SK-N-MC (cell line): ENCODE results near the gene RCOR3.
A peak's percentile ranks its signal among the peaks of the same experiment; 100 is the strongest.
"Not testable (repeated sequence)": the region's sequence is repeated elsewhere in the genome, so short reads cannot be mapped to it uniquely, and the experiment has no call there.

Experiments
- DNase-seq: peaks from one replicate; pipeline ENCODE4 v3.0.0-alpha.2; 2011; ENCODE audit warnings: low read depth, low spot score
- H3K27ac ChIP-seq: fragments of 200-600 bp; sonication (generic); 2 replicates; pipeline ENCODE4 v1.5.1; 2016; ENCODE audit warnings: mixed run types
- H3K36me3 ChIP-seq: fragments of 200-600 bp; sonication (generic); 2 replicates; pipeline ENCODE4 v1.6.1; 2017; ENCODE audit warnings: antibody characterized with exemption, low read length, mixed read lengths; ENCODE audit not compliant: insufficient read depth
- H3K4me3 ChIP-seq: fragments of 200-600 bp; sonication (generic); 2 replicates; pipeline ENCODE4 v1.5.1; 2016
- H3K9ac ChIP-seq: fragments of 200-600 bp; sonication (generic); 2 replicates; pipeline ENCODE4 v1.8.0; 2017; ENCODE audit warnings: mixed run types, mixed read lengths; ENCODE audit not compliant: insufficient read length
- H3K9me3 ChIP-seq: fragments of 200-600 bp; sonication (generic); 2 replicates; pipeline ENCODE4 v1.6.1; 2017; ENCODE audit warnings: low read depth, mild to moderate bottlenecking, antibody characterized with exemption, low read length, moderate library complexity, mixed read lengths
- EZH2 ChIP-seq: fragments of 200-600 bp; sonication (generic); IDR thresholded peaks from one replicate; pipeline ENCODE4 v1.6.1; 2017; ENCODE audit warnings: antibody characterized with exemption
- FOXP2 ChIP-seq: optimal IDR thresholded peaks from 2 replicates; pipeline ENCODE3; 2011; ENCODE audit warnings: mild to moderate bottlenecking, moderate library complexity; ENCODE audit not compliant: insufficient read depth; ENCODE audit errors: extremely low read length, control extremely low read depth
- POLR2AphosphoS5 ChIP-seq: IDR thresholded peaks from 2 replicates; pipeline ENCODE4 v1.6.1; 2012; ENCODE audit warnings: mild to moderate bottlenecking, low read depth, low read length, borderline replicate concordance

Gene RCOR3

GRCh38 chr1:211318576-211319280 lies 59.6 kb downstream of the RCOR3 start:
- H3K27ac ChIP-seq = no peak overlapping the region
- no peak overlapping the region for H3K9ac ChIP-seq
- H3K9me3 ChIP-seq = no peaks in the 10 kb centered on the region
- TF ChIP-seq EZH2 (no peak), FOXP2 (no peak), POLR2AphosphoS5 (no peak)
- no peak for DNase-seq
- no peak overlapping the region for H3K4me3 ChIP-seq
- H3K36me3 ChIP-seq = peaks cover 19% of the 10 kb centered on the region

- no peak overlapping the region for H3K27ac ChIP-seq
- no peak overlapping the region for H3K4me3 ChIP-seq
- no peaks in the 10 kb centered on the region for H3K9me3 ChIP-seq
- DNase-seq = no peak
- H3K36me3 ChIP-seq = peaks cover 9% of the 10 kb centered on the region
- TF ChIP-seq EZH2 (no peak), FOXP2 (no peak), POLR2AphosphoS5 (no peak)
- no peak overlapping the region for H3K9ac ChIP-seq
Observed at GRCh38 chr1:211319892-211320291, 60.7 kb downstream of the RCOR3 start.

GRCh38 chr1:211320980-211321379 lies 61.8 kb downstream of the RCOR3 start:
- peaks cover under 1% of the 10 kb centered on the region; the same call in 1 of the 2 replicates for H3K36me3 ChIP-seq
- H3K9me3 ChIP-seq = no peaks in the 10 kb centered on the region
- no peak overlapping the region for H3K27ac ChIP-seq
- no peak for DNase-seq
- TF ChIP-seq POLR2AphosphoS5 = no peak
- TF ChIP-seq FOXP2 = no peak
- no peak for TF ChIP-seq EZH2
- no peak overlapping the region for H3K4me3 ChIP-seq
- H3K9ac ChIP-seq = no peak overlapping the region

GRCh38 chr1:211321646-211322045 lies 62.5 kb downstream of the RCOR3 start:
- not testable (repeated sequence) for H3K4me3 ChIP-seq, H3K9ac ChIP-seq, H3K9me3 ChIP-seq, H3K27ac ChIP-seq, DNase-seq, H3K36me3 ChIP-seq

GRCh38 chr1:211323156-211324063 lies 64.2 kb downstream of the RCOR3 start:
- DNase-seq = no peak

GRCh38 chr1:211324992-211325775 lies 66.0 kb downstream of the RCOR3 start:
- no peak for DNase-seq
- no peak overlapping the region for H3K27ac ChIP-seq
- no peak overlapping the region for H3K4me3 ChIP-seq
- H3K9me3 ChIP-seq = no peaks in the 10 kb centered on the region
- H3K36me3 ChIP-seq = no peaks in the 10 kb centered on the region
- TF ChIP-seq POLR2AphosphoS5 = no peak
- TF ChIP-seq EZH2 = no peak
- no peak for TF ChIP-seq FOXP2
- H3K9ac ChIP-seq = no peak overlapping the region

More at GRCh38 chr1:211323156-211324063, 64.2 kb downstream of the RCOR3 start:
- H3K4me3 ChIP-seq = no peak overlapping the region
- H3K9ac ChIP-seq = no peak overlapping the region
- no peak overlapping the region for H3K27ac ChIP-seq
- H3K9me3 ChIP-seq = no peaks in the 10 kb centered on the region
- H3K36me3 ChIP-seq = no peaks in the 10 kb centered on the region
- no peak for TF ChIP-seq FOXP2

- peak overlapping the region; percentile 80 for H3K4me3 ChIP-seq
- no peaks in the 10 kb centered on the region for H3K36me3 ChIP-seq
- H3K27ac ChIP-seq = no peak overlapping the region
- no peaks in the 10 kb centered on the region for H3K9me3 ChIP-seq
- no peak overlapping the region for H3K9ac ChIP-seq
- DNase-seq = no peak
- TF ChIP-seq FOXP2 (no peak), POLR2AphosphoS5 (no peak), EZH2 (no peak)
Observed at GRCh38 chr1:211326140-211326527, 67.0 kb downstream of the RCOR3 start.
